Stimulated activated CD4-positive, alpha-beta T cell treated with anti-CD3 and anti-CD28 coated beads, Interleukin-12 subunit alpha, Interleukin-12 subunit beta, amount 100 ng/mL, for 24 hours (primary cell): ENCODE results near the gene CDSN.
"Not testable (repeated sequence)": the region's sequence is repeated elsewhere in the genome, so short reads cannot be mapped to it uniquely, and the experiment has no call there.

Experiments
- DNase-seq, 2 experiments: peaks; one replicate each; pipeline ENCODE4 v3.0.0-alpha.2; 2020; ENCODE audit warnings: low read depth in 2 of 2

Gene CDSN

DNA sequence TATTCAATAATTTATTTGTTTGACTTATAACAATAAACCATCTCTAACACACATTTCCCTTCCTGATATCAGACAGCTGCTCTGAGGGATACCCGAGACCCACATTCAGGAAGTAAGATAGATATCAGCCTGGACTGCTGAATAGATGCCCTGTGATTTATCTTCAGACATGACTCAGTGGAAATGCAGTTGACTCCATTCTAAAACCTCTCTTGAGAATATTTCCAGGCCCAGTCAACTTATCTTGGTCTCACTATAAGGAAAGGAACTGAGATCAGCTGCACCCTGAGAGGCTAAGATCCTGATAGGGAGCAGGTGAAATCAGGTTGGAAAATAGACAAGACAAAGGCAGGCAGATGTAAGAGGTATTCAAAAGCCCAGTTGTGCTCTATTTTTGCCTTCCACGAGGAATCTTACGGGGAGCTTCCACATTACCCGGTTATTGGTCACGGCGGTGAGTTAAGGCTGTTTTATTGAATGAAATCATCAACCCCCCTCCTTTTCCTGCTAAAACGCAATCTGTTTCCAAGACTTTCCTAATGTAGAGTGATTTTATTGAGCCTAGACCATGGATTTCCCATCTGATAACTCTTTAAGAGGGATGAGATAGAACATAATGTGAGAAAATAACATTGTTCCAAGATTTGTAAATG lies 33.3 kb downstream of the CDSN start:
- DNase-seq = no peak

GRCh38 chr6:31083742-31084354 lies 36.4 kb downstream of the CDSN start:
- no peak for DNase-seq

GRCh38 chr6:31081872-31082271 lies 38.4 kb downstream of the CDSN start:
- no peak for DNase-seq

DNA sequence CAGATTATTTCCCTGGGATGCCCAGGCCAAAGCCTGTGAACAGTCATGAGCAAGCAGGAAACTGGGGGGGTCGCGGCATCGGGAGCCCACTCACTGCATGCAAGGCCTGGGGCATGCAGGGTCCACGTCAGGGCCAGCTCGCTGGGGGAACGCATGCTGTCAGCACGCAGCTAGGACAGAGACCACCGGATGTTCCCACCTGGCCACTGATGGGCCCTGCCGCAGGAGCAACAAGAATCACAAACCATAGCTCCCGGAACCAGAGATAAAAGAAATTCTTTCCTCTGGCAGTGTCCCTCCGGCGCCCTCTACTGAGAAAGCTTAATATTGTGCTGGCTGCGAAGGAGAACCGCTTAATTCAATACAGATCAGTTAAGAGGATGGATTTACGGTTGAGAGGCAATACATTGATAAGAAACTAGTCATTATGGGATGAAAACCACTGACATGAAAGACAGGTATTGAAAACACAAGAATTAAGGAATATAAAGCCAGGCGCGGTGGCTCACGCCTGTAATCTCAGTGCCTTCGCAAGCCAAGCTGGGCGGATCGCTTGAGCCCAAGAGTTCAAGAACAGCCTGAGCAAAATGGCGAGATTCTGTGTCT lies 40.5 kb downstream of the CDSN start:
- DNase-seq = peak; percentile 40 to 62

DNA sequence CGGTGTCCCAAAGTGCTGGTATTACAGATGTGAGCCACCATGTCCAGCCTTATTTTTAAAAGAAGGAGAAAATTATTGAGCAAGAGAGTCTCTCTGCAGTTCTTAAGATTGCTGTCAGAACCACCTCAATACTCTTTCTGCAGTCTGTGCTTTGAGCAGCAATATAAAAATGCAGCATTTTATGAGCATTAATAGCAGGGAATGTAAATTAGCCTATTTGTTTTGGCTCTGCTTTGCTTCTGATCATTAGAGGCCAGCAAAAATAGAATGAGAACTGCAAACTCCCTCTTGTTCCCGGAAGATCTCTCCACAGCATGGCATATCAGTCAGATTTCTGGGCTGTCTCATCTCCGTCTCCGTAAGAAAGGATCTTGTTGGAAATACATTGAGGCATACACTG lies 43.6 kb downstream of the CDSN start:
- no peak for DNase-seq

GRCh38 chr6:31075528-31075927 lies 44.7 kb downstream of the CDSN start:
- DNase-seq = no peak

DNA sequence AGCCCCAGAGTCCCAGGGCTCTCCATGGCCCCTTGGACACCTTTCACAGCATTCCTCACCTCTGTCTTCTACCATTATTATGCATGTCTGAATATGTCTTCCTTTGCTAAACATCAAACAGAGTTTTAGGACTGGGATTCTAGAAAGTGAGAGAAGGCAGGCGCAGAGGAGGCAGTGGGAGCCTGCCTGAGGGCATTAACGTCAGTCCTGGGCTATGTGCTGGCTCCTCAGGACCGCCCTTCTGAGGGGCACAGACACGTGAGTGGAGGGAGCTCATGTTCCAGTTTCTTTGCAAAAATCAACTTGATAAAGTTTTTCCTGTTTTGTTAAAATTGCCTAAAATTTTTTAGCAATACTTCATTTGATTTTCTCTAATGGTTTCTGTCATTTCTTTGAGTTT lies 45.8 kb downstream of the CDSN start:
- no peak for DNase-seq

DNA sequence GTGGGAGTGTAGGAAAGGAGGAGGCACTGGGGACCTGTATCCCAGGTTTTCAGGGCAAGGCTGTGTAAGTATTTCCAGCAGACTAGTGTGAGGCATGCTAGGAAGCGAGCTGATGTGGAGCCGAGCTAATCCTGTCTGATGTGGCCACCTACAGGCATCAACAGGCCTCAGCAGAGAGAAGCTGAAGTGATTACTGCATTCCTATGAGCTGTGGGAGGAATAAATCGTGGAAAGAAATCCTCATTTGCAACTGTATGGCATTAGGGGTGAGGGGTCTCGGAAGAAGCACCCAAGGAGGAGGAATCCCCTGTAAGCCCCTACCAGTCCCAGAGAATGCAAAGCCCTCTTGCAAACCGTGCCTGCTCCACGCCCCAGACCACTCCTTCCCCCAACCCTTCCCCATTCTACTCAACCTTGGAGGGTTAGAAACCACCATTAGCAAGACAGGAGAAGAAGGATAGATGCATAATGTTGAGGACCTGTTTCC lies 49.5 kb downstream of the CDSN start:
- DNase-seq = no peak

- DNase-seq = peak; percentile 41 to 68
These were observed 51.4 kb downstream of the CDSN start for GRCh38 chr6:31068669-31069340.

DNA sequence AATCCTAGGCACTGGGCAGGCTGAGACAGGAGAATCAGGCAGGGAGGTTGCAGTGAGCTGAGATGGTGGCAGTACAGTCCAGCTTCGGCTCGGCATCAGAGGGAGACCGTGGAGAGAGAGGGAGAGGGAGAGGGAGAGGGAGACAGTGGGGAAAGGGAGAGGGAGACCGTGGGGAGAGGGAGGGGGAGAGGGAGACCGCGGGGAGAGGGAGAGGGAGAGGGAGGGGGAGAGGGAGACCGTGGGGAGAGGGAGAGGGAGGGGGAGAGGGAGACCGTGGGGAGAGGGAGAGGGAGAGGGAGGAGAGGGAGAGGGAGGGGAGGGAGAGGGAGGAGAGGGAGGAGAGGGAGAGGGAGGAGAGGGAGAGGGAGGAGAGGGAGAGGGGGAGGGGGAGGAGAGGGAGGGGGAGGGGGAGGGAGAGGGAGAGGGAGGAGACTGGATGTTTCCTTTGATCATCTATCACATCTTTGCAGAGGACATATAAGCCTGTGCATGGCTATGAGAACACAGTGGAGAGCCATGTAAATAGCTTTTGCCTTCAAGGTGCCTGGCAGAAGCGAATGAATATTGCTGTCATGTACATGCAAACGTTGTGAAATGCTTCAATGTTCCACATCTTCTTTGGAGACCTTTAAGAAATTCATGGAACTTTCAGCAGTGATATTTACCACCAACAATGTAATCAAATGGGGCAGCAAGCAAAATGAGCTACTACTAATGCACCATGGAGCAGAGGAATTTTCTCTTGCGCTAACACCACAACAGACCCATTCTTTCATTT lies 52.2 kb downstream of the CDSN start:
- not testable (repeated sequence) for DNase-seq

GRCh38 chr6:31067028-31067427 lies 53.2 kb downstream of the CDSN start:
- DNase-seq = not testable (repeated sequence)

DNA sequence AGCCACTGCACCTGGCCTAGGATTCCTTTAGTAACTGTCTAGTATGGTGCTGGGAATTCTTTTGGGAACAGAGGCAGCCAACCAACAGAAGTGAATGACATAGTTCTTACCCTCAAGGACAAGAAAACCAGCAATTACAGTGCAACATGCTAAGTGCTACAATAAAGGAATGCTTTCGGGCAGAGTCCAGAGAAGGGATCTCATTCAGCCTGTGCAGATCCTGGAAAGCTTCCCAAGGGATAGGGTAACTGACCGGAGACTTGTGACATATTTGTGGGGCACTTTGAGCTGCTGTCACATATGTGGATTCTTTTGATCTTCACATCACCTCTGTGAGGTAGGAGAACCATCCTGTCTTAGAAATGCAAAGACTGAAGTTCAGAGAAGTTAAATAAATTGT lies 54.7 kb downstream of the CDSN start:
- DNase-seq = no peak
